Measurements from ENCODE around the gene ADK.

GRCh38 chr10:74437822-74438221, 286.8 kb downstream of the ADK start:
- TF ChIP-seq CTCF (IDR thresholded peaks at IDR 0.05; ENCODE audit: insufficient read depth, low read length), result no peak
- TF ChIP-seq POLR2AphosphoS5 (IDR thresholded peaks at IDR 0.05; ENCODE audit: low read depth), result no peak

Data from HL-60 (cell line).